BJ (cell line): ENCODE results near the gene PIGW. TPM values are rescaled to one million over a fixed set of nuclear protein-coding genes. Genes with fewer than 3 reads are reported as not detected.

Experiments used
- CTCF ChIA-PET: fragments of 350-600 bp; formaldehyde crosslinking; extraction: SDS; loops from one replicate; lab custom pipeline; 2021; ENCODE audit warnings: antibody characterized with exemption, inconsistent platforms; lab: Yijun Ruan, JAX
- POLR2A ChIA-PET: fragments of 300-600 bp; sonication (Branson Sonifier 250); formaldehyde crosslinking; extraction: SDS; loops from one replicate; lab custom pipeline; 2021; ENCODE audit warnings: antibody characterized with exemption; lab: Charles Lee
- DNase-seq: peaks from one replicate; pipeline ENCODE4 v3.0.0-alpha.2; 2011; ENCODE audit warnings: low read depth
- H3K27me3 ChIP-seq: 2 replicates; pipeline ENCODE4 v1.6.0; 2011; ENCODE audit warnings: low read length; ENCODE audit not compliant: control insufficient read depth, insufficient read depth
- H3K36me3 ChIP-seq: 2 replicates; pipeline ENCODE4 v1.5.1; 2011; ENCODE audit warnings: low read length; ENCODE audit not compliant: control insufficient read depth, insufficient read depth
- H3K4me3 ChIP-seq: 2 replicates; pipeline ENCODE4 v1.5.1; 2011; ENCODE audit warnings: low read depth, mild to moderate bottlenecking, control low read depth, low read length
- CTCF ChIP-seq: IDR thresholded peaks from 2 replicates; pipeline ENCODE4 v1.5.1; 2011; ENCODE audit warnings: low read depth, mild to moderate bottlenecking, control low read depth, inconsistent platforms, low read length, moderate library complexity; ENCODE audit not compliant: insufficient read depth
- polyA plus RNA-seq: library from polyadenylated mRNA; depleted of rRNA; stranded (reverse); fragments of >200 nt; gene quantifications from 2 replicates; pipeline ENCODE4 v1.2.3, GENCODE V29; 2011

PIGW gene
- polyA plus RNA-seq, 1 experiment = 3.0 TPM

DNA sequence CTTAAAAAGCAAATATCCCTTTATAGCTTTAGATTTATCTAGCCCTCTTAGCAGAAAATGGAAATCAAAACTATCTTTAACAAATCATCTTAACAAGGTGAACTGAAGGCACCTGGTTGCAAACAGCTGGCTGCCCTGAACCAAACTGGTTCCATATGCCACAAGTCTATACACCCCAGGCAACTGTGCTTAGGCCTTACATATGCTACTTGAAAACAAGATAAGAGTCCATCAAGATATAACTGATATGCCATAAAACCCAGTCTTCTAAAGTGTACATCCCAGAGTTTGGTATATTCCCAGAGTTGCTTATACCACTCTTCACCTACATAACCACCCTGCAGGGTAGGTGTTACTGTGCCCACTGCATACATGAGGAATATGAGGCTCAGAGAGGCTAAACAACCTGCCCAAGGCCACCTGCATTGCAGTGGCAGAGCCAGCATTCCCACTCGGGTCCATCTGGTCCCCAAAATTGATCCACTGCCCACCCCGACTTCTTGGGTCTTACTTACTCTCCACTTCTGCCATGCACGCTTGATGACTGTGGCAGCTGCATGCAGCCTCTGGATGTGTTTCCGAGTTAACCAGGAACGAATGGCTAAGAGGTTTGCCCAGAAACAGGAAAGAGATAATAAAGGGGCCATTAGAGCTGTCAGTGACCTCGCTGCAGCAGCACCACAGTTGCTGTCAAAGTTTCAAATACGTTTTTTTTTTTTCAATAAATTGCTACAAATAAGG lies 36.1 kb upstream of the PIGW start:
- ChIA-PET CTCF (interaction anchor here (0.7 to 1.8 kb wide), 2 partner anchors 16 to 17 kb away, joined by 3 to 9 read pairs; no protein-coding TSS in a partner anchor), POLR2A (no interaction called here)

GRCh38 chr17:36500745-36501225 lies 34.0 kb upstream of the PIGW start:
- POLR2A ChIA-PET = no interaction called here
- DNase-seq = no peak
- CTCF ChIA-PET = interaction anchor here (0.6 kb wide), 3 partner anchors 13 to 579 kb away, joined by 3 read pairs; no protein-coding TSS in a partner anchor
- Histone ChIP-seq H3K27me3 (no peaks in the 10 kb centered on the region), H3K4me3 (no peak overlapping the region), H3K36me3 (peaks cover 23% of the 10 kb centered on the region)
- TF ChIP-seq CTCF = no peak

More for the DNA sequence above, 36.1 kb upstream of the PIGW start:
- Histone ChIP-seq H3K4me3 (no peak overlapping the region), H3K27me3 (no peaks in the 10 kb centered on the region), H3K36me3 (peaks cover 14% of the 10 kb centered on the region)
- DNase-seq = no peak
- no peak for TF ChIP-seq CTCF

DNA sequence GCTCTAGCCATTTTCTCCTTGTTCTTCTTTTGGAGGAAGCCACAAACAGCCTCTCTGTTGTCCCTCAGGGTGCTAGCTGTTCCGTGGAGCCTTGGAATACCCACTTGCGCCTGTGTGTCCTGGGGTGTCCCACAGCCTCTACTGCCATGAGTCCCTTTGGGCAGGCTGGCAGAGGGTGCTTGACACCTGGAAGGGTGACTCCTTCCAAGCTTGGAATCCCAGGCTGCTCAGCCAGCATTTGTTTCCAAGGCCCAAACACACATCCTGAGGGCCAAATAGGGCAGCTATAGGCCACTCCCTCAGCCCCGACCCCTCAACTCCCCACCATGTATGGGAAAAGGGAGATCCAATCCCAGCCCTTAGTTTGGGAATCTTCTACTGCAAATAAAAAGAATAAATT lies 33.4 kb upstream of the PIGW start:
- no peak for DNase-seq
- peaks cover 25% of the 10 kb centered on the region for H3K36me3 ChIP-seq

GRCh38 chr17:36501963-36502362 lies 32.8 kb upstream of the PIGW start:
- CTCF ChIA-PET = no interaction called here
- no peak for TF ChIP-seq CTCF

More for the DNA sequence above, 33.4 kb upstream of the PIGW start:
- ChIA-PET CTCF (interaction anchor here (0.6 kb wide), 1 partner anchor 13 kb away, joined by 3 read pairs; no protein-coding TSS in a partner anchor), POLR2A (no interaction called here)
- TF ChIP-seq CTCF = no peak
- Histone ChIP-seq H3K27me3 (no peaks in the 10 kb centered on the region), H3K4me3 (no peak overlapping the region)

GRCh38 chr17:36503456-36504155 lies 31.2 kb upstream of the PIGW start:
- TF ChIP-seq CTCF = no peak
- Histone ChIP-seq H3K4me3 (no peak overlapping the region), H3K36me3 (peaks cover 22% of the 10 kb centered on the region), H3K27me3 (no peaks in the 10 kb centered on the region)
- ChIA-PET POLR2A (no interaction called here), CTCF (interaction anchor here (1.4 kb wide), 1 partner anchor 20 kb away, joined by 3 read pairs; no protein-coding TSS in a partner anchor)
- no peak for DNase-seq

More at GRCh38 chr17:36501963-36502362, 32.8 kb upstream of the PIGW start:
- Histone ChIP-seq H3K36me3 (peaks cover 25% of the 10 kb centered on the region), H3K4me3 (no peak overlapping the region), H3K27me3 (no peaks in the 10 kb centered on the region)
- DNase-seq = no peak
- POLR2A ChIA-PET = no interaction called here
